ENCODE data around the gene FHIT. TPM values are rescaled to one million over a fixed set of nuclear protein-coding genes. Genes with fewer than 3 reads are reported as not detected.
A peak's percentile ranks its signal among the peaks of the same experiment; 100 is the strongest.

The FHIT gene
- total RNA-seq, 1 donor from 2014 or later, result 11.5 TPM

DNA sequence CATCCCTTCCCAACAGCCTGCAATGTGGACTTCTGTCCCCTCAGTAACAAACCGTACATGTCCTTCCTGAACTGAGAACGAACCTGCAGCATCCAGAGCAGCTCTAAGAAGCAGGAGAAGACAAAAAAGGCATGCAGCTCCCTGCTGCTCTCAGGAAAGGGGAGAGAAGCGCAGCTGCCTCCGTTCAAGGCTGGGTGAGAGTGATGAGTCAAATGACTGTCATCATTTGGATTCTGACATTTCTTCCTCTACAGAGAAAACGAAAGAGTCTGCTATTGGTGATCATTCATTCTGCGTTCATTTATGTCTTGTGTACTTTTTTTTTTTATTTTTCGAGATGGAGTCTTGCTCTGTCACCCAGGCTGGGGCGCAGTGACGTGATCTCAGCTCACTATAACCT lies 677.8 kb downstream of the FHIT start:
- no peak for TF ChIP-seq CTCF (IDR thresholded peaks at IDR 0.05; ENCODE audit: insufficient read depth, low read length, poor library complexity, severe bottlenecking)
- no peak for DNase-seq (ENCODE audit: low read depth)
- Histone ChIP-seq H3K36me3 (ENCODE audit: control insufficient read depth, insufficient read depth, low read length) (no peaks in the 10 kb centered on the region), H3K4me3 (ENCODE audit: low read depth, low read length) (no peak overlapping the region), H3K27me3 (ENCODE audit: control insufficient read depth, insufficient read depth, low read length) (no peaks in the 10 kb centered on the region)

DNA sequence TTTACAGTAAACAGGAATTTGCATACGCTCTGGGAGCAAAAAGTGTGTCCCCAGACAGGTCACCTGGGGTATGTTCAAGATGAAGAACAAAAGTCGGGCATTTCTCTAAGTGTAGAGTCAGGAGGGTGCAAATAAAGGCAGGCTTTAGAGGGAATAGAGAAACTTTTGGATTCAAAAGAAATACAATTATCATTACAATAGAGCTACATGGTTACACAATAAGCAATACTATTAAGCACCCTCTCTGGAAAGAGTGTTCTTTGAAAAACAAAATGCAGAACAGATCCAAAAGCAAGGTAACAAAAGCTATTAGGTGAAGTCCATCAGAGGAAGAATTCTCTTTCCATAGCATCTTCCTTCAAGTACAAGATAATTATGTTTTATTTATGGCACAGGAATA lies 679.7 kb downstream of the FHIT start:
- TF ChIP-seq CTCF (IDR thresholded peaks at IDR 0.05; ENCODE audit: insufficient read depth, low read length, poor library complexity, severe bottlenecking), result no peak
- DNase-seq (ENCODE audit: low read depth), result no peak
- Histone ChIP-seq H3K27me3 (ENCODE audit: control insufficient read depth, insufficient read depth, low read length) (no peaks in the 10 kb centered on the region), H3K4me3 (ENCODE audit: low read depth, low read length) (no peak overlapping the region), H3K36me3 (ENCODE audit: control insufficient read depth, insufficient read depth, low read length) (no peaks in the 10 kb centered on the region)

GRCh38 chr3:60557122-60557521 lies 694.1 kb downstream of the FHIT start:
- no peak for TF ChIP-seq CTCF (IDR thresholded peaks at IDR 0.05; ENCODE audit: insufficient read depth, low read length, poor library complexity, severe bottlenecking)
- no peak for DNase-seq (ENCODE audit: low read depth)
- no peak overlapping the region for H3K4me3 ChIP-seq (ENCODE audit: low read depth, low read length)
- no peaks in the 10 kb centered on the region for H3K27me3 ChIP-seq (ENCODE audit: control insufficient read depth, insufficient read depth, low read length)
- H3K36me3 ChIP-seq (ENCODE audit: control insufficient read depth, insufficient read depth, low read length), result no peaks in the 10 kb centered on the region

DNA sequence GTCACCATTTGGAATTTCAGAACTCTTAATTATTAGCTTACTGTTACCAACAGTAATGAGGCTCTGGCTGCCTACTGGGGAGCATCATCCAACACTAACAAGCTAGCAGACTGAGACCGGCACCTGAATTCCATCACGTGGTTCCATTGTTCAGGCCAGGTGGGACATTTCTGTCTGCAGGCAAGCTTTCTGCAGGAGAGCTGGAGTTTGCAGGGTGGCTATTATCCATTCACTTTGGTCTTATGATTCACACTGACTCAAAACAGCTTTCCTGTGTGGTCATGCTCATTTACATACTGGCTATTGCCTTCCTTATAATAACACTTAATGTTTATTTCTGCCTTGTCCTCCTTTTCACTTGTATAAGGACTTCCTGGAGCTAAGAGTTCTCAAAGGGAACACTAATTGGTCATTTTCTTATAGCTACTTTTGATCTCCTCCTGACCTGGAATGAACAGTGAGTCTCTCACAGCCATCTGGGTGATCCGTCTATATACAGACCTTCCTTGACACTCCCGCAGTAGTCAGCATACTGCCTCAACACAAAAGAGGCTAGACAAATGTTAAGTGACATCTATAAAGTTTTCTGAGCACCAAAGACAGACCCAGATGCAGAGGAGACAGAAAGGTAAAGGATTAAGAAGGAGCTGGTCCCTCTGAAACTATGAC lies 695.4 kb downstream of the FHIT start:
- peak; percentile 82 for DNase-seq (ENCODE audit: low read depth)
- no peak for TF ChIP-seq CTCF (IDR thresholded peaks at IDR 0.05; ENCODE audit: insufficient read depth, low read length, poor library complexity, severe bottlenecking)
- Histone ChIP-seq H3K4me3 (ENCODE audit: low read depth, low read length) (no peak overlapping the region), H3K27me3 (ENCODE audit: control insufficient read depth, insufficient read depth, low read length) (no peaks in the 10 kb centered on the region), H3K36me3 (ENCODE audit: control insufficient read depth, insufficient read depth, low read length) (no peaks in the 10 kb centered on the region)

DNA sequence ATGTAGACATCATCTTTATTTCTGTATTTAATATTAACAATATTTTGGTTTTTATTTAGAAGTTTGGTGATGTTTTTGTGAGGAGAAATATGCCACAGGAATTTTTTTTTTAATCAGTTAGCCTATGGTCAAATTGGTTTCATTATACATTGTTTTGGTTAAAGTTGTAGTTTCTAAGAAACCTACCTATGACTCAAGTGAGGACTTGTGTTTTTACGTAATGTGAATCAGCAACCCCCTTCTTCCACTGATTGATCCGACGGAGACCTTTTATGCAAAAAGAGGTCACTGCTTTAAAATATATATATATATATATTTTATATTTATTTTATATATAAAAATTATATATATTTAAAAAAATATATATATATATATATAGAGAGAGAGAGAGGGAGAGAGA lies 698.1 kb downstream of the FHIT start:
- DNase-seq (ENCODE audit: low read depth), result peak; percentile 9
- no peak for TF ChIP-seq CTCF (IDR thresholded peaks at IDR 0.05; ENCODE audit: insufficient read depth, low read length, poor library complexity, severe bottlenecking)
- Histone ChIP-seq H3K27me3 (ENCODE audit: control insufficient read depth, insufficient read depth, low read length) (no peaks in the 10 kb centered on the region), H3K36me3 (ENCODE audit: control insufficient read depth, insufficient read depth, low read length) (no peaks in the 10 kb centered on the region), H3K4me3 (ENCODE audit: low read depth, low read length) (no peak overlapping the region)

DNA sequence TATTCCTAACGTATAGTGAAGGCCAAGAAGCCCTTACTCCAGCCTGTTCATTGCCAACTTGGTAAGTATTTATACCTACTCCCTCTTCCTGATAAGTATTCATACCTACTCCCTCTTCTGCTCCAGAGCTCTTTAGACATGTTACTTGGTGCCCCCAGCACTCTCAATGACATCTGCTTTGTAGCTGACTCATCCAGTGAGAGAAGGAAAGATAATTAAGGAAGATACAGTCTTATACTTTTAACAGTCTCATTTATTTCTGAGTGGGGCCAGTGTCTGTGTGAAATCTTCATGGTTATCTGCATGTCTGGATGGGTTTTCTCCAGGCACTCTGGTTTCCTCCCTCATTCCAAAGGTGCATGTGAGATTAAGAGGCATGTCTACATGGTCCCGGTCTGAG lies 698.7 kb downstream of the FHIT start:
- TF ChIP-seq CTCF (IDR thresholded peaks at IDR 0.05; ENCODE audit: insufficient read depth, low read length, poor library complexity, severe bottlenecking), result no peak
- peak; percentile 4 for DNase-seq (ENCODE audit: low read depth)

More for the DNA sequence above, 698.7 kb downstream of the FHIT start:
- Histone ChIP-seq H3K27me3 (ENCODE audit: control insufficient read depth, insufficient read depth, low read length) (no peaks in the 10 kb centered on the region), H3K4me3 (ENCODE audit: low read depth, low read length) (no peak overlapping the region), H3K36me3 (ENCODE audit: control insufficient read depth, insufficient read depth, low read length) (no peaks in the 10 kb centered on the region)

Data from kidney epithelial cell (primary cell).